Fibroblast of mammary gland (primary cell): ENCODE results near the gene USHBP1.
A peak's percentile ranks its signal among the peaks of the same experiment; 100 is the strongest.

Source experiments
- DNase-seq: peaks from one replicate; pipeline ENCODE4 v3.0.0-alpha.2; 2010; ENCODE audit warnings: low read depth
- H3K4me3 ChIP-seq: 2 replicates; pipeline ENCODE4 v1.5.1; 2011; ENCODE audit warnings: low read depth, mild to moderate bottlenecking, low read length, moderate library complexity; ENCODE audit not compliant: control insufficient read depth
- TF ChIP-seq, protein P1 (sequence below): conservative IDR thresholded peaks from 2 replicates; pipeline ENCODE4 v1.5.1; 2011; ENCODE audit warnings: low read depth, low read length, inconsistent platforms; ENCODE audit not compliant: control insufficient read depth, insufficient read depth

USHBP1 gene

DNA sequence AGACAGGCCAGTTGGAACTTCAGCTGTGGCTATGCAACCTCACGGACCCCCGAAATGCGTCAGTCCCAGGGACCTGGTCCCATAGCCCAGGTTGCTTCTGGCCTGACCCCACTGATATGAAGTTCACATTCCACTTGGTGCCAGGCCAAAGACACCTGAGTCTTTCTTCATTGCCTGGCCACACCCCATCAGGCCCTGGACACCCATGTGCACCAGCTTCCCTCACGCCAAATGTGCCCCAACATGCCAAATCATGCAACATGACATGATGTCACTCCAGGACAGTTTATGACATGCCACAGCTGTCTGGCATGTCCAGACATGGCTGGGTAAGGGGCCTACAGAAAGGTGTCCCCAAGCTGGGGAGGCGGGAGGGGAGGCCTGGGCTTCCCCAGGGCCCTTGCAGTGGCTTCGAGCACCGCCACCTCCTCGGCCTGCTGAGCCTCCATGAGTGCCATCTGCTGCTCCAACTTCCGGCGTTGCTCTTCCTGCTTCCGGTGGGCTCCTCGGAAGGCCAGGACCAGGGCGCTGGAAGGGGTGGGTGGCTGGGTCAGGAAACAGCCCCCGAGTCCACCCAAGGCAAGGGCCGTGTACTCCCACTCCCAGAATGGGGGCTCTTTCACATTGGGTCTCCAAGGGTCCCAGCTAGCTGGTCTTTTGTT lies 14.5 kb downstream of the USHBP1 start:
- TF ChIP-seq, protein P1, sequence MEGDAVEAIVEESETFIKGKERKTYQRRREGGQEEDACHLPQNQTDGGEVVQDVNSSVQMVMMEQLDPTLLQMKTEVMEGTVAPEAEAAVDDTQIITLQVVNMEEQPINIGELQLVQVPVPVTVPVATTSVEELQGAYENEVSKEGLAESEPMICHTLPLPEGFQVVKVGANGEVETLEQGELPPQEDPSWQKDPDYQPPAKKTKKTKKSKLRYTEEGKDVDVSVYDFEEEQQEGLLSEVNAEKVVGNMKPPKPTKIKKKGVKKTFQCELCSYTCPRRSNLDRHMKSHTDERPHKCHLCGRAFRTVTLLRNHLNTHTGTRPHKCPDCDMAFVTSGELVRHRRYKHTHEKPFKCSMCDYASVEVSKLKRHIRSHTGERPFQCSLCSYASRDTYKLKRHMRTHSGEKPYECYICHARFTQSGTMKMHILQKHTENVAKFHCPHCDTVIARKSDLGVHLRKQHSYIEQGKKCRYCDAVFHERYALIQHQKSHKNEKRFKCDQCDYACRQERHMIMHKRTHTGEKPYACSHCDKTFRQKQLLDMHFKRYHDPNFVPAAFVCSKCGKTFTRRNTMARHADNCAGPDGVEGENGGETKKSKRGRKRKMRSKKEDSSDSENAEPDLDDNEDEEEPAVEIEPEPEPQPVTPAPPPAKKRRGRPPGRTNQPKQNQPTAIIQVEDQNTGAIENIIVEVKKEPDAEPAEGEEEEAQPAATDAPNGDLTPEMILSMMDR: no peak

DNA sequence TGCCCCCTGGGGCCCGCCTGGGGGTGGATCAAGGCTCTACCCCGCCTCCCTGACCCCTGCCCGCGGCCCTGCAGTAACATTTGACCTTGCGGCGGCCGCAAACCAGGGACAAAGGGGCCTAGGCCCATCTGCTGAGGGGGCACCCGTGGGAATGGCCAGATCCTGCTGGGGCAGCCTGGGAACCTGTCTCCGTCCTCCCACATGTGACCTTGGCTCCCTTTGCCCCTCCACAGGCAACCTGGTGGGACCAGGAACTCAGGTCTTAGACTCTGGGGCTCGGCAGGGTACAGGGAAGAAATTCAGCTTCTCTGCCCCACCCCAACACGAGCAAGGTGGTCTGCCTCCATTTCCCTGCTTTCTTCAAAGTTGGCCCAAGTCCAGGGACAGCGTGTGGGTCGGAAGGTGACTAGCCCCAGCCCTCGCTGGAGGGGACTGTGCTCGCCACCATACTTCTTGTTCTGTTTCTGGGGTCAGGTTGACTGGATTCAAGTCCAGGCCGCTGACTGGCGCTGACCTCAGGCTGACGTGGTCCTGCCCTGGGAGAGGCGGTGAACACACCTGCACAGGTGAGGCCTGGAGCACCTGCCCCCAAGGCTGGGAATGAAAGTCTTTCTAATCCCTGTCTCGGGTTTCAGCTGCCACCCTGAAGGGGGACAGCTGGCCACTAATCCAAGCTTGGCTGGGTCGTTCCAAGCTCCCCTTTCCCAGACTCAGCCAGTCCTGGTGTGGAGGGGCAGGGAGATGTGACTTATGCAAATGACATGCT lies 16.4 kb downstream of the USHBP1 start:
- TF ChIP-seq, protein P1: no peak
- no peak overlapping the region for H3K4me3 ChIP-seq
- DNase-seq: no peak

More for the DNA sequence above, 14.5 kb downstream of the USHBP1 start:
- DNase-seq: no peak
- H3K4me3 ChIP-seq: no peak overlapping the region

GRCh38 chr19:17246681-17247425 lies 17.7 kb downstream of the USHBP1 start:
- peak overlapping the region; percentile 35 for H3K4me3 ChIP-seq
- TF ChIP-seq, protein P1: no peak
- peak; percentile 41 for DNase-seq

DNA sequence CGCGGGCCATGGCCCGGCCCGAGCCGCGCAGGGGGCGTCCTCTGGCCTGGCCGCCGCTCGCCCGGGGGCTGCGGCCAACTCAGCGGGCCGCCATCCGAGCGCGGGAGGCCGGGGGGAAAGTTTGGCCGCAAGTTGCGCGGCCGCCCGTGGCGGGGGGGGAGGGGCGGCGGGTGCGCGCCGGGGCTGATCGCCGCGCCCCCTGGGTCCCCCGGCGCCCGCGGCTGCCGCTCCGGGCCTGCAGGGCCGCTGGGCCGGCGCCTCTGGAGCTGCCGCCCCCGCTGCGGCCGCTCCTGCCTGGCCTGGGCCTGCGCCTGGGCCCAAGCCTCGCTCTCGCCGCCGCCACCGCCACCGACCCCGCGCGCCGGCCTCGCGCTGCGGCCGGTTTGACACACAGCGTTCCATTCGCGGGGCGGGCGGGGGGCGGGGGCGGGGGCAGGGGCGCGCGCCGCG lies 19.0 kb downstream of the USHBP1 start, which contains the start of gene NR2F6:
NR2F6 (minus strand) TSS at position 385 of the 450 bp plus-strand sequence. CDS start 699 bp downstream, outside the sequence.
- TF ChIP-seq, protein P1: no peak
- H3K4me3 ChIP-seq: peak within 1 kb of the TSS; percentile 81
- no peak for DNase-seq

- TF ChIP-seq, protein P1: no peak
- DNase-seq: no peak
- peak overlapping the region; percentile 81 for H3K4me3 ChIP-seq
Observed at GRCh38 chr19:17244618-17245534, 19.7 kb downstream of the USHBP1 start.
